ENCODE measurements around the gene PRM1. TPM values are rescaled to one million over a fixed set of nuclear protein-coding genes. Genes with fewer than 3 reads are reported as not detected.

The PRM1 gene
- total and polyA plus RNA-seq, 2 of the 4 experiments (the other 2 are of a cell fraction) = not detected

GRCh38 chr16:11303405-11304138 is 22.4 kb upstream of the PRM1 start:
- H3K36me3 ChIP-seq (ENCODE audit: control insufficient read depth, insufficient read depth, low read length) = no peaks in the 10 kb centered on the region
- H3K4ac ChIP-seq (ENCODE audit: low read depth, low read length) = no peak overlapping the region

More at GRCh38 chr16:11303405-11304138, 22.4 kb upstream of the PRM1 start:
- Histone ChIP-seq H3K4me2 (ENCODE audit: low read depth, low read length) (no peak overlapping the region), H3K27me3 (ENCODE audit: control insufficient read depth, insufficient read depth, low read length) (no peaks in the 10 kb centered on the region), H3K9me3 (ENCODE audit: control insufficient read depth, insufficient read depth, low read length) (no peaks in the 10 kb centered on the region), H3K18ac (ENCODE audit: low read depth, low read length) (no peak overlapping the region), H3K9me1 (ENCODE audit: insufficient read depth, low read length) (no peaks in the 10 kb centered on the region), H2AFZ (replicated peaks; ENCODE audit: low read length, poor library complexity) (no peak overlapping the region), H4K20me1 (ENCODE audit: insufficient read depth, low read length) (no peaks in the 10 kb centered on the region), H2AK5ac (ENCODE audit: low read depth, low read length) (no peak overlapping the region), H4K5ac (ENCODE audit: low read depth, low read length) (no peak overlapping the region), H3K79me1 (ENCODE audit: low read depth in 1 of 2, low read length in 2 of 2) (no peaks in the 10 kb centered on the region), H2AK9ac (replicated peaks; ENCODE audit: low read depth, low read length, poor library complexity) (no peak overlapping the region), H3K14ac (replicated peaks; ENCODE audit: low read depth, low read length) (no peak overlapping the region), H2BK15ac (ENCODE audit: low read depth, low read length) (no peak overlapping the region), H4K8ac (ENCODE audit: low read depth in 2 of 2, low read length in 2 of 2) (no peak overlapping the region), H3K56ac (ENCODE audit: extremely low read depth, insufficient read depth, low read length) (no peak overlapping the region), H2BK5ac (ENCODE audit: low read depth, low read length, poor library complexity, severe bottlenecking) (no peak overlapping the region), H4K91ac (ENCODE audit: insufficient read depth, low read depth, low read length) (no peak overlapping the region), H3K23ac (ENCODE audit: low read depth, low read length) (no peak overlapping the region), H3K4me3 (ENCODE audit: insufficient read depth, low read depth, low read length) (no peak overlapping the region), H3K9ac (ENCODE audit: low read depth, low read length) (no peak overlapping the region), H2BK120ac (ENCODE audit: low read depth, low read length) (no peak overlapping the region), H2BK20ac (ENCODE audit: low read depth, low read length) (no peak overlapping the region), H3K4me1 (ENCODE audit: control insufficient read depth, insufficient read depth, low read length) (no peaks in the 10 kb centered on the region; the same call in 1 of the 2 replicates), H3K27ac (ENCODE audit: insufficient read depth, low read length) (no peak overlapping the region)
- 78% methylated on average over 14 of the region's 18 CpGs; no CpG with 5 or more reads in 1 of the 2 experiments for WGBS, 2 experiments (ENCODE audit: extremely low coverage in 2 of 2, insufficient read length in 1 of 2)
- TF ChIP-seq CHD1 (IDR thresholded peaks at IDR 0.05; ENCODE audit: low read depth, low read length) (no peak), MXI1 (IDR thresholded peaks at IDR 0.05; ENCODE audit: borderline replicate concordance, low read depth, low read length) (no peak), MAZ (IDR thresholded peaks at IDR 0.05; ENCODE audit: borderline replicate concordance, low read depth, low read length) (no peak)
- TF ChIP-seq, protein P1, sequence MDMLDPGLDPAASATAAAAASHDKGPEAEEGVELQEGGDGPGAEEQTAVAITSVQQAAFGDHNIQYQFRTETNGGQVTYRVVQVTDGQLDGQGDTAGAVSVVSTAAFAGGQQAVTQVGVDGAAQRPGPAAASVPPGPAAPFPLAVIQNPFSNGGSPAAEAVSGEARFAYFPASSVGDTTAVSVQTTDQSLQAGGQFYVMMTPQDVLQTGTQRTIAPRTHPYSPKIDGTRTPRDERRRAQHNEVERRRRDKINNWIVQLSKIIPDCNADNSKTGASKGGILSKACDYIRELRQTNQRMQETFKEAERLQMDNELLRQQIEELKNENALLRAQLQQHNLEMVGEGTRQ (IDR thresholded peaks at IDR 0.05; ENCODE audit: low read depth, low read length) = no peak
- TF ChIP-seq, protein P2, sequence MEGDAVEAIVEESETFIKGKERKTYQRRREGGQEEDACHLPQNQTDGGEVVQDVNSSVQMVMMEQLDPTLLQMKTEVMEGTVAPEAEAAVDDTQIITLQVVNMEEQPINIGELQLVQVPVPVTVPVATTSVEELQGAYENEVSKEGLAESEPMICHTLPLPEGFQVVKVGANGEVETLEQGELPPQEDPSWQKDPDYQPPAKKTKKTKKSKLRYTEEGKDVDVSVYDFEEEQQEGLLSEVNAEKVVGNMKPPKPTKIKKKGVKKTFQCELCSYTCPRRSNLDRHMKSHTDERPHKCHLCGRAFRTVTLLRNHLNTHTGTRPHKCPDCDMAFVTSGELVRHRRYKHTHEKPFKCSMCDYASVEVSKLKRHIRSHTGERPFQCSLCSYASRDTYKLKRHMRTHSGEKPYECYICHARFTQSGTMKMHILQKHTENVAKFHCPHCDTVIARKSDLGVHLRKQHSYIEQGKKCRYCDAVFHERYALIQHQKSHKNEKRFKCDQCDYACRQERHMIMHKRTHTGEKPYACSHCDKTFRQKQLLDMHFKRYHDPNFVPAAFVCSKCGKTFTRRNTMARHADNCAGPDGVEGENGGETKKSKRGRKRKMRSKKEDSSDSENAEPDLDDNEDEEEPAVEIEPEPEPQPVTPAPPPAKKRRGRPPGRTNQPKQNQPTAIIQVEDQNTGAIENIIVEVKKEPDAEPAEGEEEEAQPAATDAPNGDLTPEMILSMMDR (conservative IDR thresholded peaks at IDR 0.05; ENCODE audit: low read depth, low read length) = no peak
- dilution Hi-C loops (cut with HindIII; ENCODE audit: low sequenced_read_pairs, unreplicated experiment) (no loop called here), in situ Hi-C loops (cut with MboI; ENCODE audit: low sequenced_read_pairs) (no loop called here), intact Hi-C loops (cut with micrococcal nuclease) (no loop called here)
- ATAC-seq (ENCODE audit: low read depth) = no peak
- ChIA-PET CTCF (no interaction called here), POLR2A (ENCODE audit: unreplicated experiment) (no interaction called here)
- BruUV-seq (replicated peaks) = no TSS peak
- DNase-seq = no peak
